GM12873 (cell line): ENCODE measurements around the gene HSPB6.

ENCODE experiments used
- TF ChIP-seq, protein P1 (sequence below): IDR thresholded peaks from 2 replicates; pipeline ENCODE4 v1.5.1; 2012; ENCODE audit warnings: low read depth, mild to moderate bottlenecking, moderate library complexity, low read length, control low read depth; ENCODE audit not compliant: insufficient read depth; ENCODE audit errors: missing control alignments

Gene HSPB6

DNA sequence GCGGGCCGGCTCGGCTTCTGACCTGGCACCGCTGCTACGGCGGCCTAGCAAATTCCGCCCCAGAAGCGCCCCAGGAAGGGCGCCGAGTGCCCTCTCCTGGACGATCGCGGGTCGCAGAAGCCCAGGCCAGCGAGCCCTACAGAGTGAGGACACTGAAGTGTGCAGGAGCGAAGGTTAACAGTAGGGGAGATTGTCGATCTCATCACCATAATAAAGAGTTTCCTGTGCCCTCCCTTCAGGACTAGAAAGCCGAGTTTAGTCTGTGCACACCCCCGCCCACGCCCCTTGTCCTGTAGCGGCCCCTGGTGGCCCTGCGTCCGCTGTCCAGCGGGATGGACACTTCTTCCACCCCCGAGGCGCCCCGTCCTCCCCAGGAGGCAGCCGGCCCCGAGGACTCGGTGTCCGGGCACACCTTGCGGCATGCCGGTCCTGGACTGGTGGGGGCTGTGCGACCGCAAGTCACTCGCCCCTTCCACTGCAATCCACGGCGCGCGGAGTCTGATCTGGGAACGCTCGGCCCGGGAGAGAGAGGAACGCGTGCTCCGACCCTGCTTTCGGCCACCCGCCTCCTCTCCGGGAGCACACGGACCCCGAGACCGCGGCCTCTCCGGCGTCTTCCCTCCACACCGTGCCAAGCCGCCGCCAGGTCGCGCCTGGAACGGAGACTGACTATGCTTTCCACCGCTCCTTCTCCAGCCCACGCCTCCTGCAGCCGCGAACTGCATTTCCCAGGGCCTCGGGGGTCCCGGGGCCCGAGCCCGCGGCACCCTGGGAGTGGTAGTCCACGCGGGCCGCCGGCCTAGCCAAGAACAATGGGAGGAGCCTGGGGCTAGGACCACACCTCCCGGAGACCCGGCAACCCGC lies 39.8 kb downstream of the HSPB6 start:
- TF ChIP-seq, protein P1, sequence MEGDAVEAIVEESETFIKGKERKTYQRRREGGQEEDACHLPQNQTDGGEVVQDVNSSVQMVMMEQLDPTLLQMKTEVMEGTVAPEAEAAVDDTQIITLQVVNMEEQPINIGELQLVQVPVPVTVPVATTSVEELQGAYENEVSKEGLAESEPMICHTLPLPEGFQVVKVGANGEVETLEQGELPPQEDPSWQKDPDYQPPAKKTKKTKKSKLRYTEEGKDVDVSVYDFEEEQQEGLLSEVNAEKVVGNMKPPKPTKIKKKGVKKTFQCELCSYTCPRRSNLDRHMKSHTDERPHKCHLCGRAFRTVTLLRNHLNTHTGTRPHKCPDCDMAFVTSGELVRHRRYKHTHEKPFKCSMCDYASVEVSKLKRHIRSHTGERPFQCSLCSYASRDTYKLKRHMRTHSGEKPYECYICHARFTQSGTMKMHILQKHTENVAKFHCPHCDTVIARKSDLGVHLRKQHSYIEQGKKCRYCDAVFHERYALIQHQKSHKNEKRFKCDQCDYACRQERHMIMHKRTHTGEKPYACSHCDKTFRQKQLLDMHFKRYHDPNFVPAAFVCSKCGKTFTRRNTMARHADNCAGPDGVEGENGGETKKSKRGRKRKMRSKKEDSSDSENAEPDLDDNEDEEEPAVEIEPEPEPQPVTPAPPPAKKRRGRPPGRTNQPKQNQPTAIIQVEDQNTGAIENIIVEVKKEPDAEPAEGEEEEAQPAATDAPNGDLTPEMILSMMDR, result peak; percentile 77

DNA sequence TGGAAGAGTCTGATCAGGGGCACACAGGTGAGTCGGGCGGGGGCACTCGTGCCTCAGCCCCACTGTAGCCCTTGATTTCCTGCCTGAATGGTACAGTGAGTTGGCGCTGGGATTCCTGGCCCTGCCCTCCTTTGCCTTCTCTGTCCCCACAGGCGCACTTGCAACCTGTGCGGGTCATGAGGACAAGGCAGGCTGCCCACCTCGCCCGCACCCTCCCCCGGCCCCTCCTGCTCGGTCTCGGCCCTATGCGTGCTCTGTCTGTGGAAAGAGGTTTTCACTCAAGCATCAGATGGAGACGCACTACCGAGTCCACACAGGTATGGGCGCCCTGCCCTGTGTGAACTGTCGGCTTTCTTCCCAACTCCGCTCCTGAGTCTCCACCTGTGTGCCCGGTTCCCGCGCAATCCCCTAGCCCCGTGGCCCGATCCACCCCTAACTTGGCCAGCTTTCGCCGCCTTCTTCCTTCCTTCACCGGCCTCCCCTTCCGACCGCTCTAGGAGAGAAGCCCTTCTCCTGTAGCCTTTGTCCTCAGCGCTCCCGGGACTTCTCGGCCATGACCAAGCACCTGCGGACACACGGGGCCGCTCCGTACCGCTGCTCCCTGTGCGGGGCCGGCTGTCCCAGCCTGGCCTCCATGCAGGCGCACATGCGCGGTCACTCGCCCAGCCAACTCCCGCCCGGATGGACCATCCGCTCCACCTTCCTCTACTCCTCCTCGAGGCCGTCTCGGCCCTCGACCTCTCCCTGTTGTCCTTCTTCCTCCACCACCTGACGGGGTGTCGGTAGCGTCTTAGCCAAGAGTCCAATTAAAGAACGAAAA lies 40.6 kb downstream of the HSPB6 start:
- TF ChIP-seq, protein P1, result no peak

DNA sequence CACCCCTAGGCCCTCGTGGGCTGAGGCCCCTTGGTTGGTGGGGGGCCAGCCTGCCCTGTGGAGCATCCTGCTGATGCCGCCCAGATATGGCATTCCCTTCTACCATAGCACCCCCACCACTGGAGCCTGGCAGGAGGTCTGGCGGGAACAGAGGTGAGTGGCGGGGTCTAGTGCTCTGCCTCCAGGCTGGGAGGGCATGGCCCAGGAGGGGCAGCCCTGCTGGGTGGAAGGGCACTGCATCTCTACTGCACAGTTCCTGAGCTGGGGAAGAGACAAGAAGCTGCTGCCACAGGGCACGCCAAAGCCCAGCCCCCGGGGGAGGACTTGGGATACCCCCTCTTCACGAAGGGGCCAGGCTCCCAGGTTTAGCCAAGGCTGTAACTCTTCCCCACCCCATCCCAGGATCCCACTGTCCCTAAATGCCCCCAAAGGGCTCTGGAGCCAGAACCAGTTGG lies 41.4 kb downstream of the HSPB6 start:
- TF ChIP-seq, protein P1, result no peak

DNA sequence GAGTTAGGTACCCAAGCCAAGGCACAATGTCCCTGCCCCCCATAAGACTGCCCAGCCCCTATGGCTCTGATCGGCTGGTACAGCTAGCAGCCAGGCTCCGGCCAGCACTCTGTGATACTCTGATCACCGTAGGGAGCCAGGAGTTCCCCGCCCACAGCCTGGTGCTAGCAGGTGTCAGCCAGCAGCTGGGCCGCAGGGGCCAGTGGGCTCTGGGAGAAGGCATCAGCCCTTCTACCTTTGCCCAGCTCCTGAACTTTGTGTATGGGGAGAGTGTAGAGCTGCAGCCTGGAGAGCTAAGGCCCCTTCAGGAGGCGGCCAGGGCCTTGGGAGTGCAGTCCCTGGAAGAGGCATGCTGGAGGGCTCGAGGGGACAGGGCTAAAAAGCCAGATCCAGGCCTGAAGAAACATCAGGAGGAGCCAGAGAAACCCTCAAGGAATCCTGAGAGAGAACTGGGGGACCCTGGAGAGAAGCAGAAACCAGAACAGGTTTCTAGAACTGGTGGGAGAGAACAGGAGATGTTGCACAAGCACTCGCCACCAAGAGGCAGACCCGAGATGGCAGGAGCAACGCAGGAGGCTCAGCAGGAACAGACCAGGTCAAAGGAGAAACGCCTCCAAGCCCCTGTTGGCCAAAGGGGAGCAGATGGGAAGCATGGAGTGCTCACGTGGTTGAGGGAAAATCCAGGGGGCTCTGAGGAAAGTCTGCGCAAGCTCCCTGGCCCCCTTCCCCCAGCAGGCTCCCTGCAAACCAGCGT lies 42.1 kb downstream of the HSPB6 start:
- TF ChIP-seq, protein P1, result peak; percentile 58

DNA sequence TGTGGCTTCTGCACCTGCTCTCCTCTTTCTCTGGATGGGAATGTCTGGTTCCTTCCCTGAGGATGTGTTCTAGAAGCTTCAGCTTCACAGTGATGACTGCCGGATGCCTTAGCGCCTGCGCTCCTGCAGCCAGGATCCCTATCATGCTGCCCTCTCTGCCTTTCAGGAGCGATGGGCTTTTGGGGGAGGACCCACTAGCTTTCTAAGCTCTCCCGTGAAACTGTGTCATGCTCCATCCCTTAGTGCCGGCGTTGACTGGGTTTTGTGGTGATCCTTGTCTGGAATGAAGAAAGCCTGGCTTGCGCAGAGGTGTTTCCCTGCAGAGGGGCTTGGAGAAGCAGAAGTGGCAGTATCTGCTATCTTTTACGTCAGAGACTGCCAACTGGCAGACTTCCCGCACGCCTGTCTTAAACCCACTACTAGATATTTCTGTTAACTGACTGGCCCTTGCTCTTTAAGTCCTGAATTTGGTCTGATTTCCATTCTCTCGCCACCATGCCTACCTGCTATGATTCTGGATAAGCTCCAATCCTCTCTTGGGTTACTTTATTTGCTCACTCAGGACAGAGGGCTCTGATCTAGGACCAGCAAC lies 42.8 kb downstream of the HSPB6 start:
- TF ChIP-seq, protein P1, result no peak

DNA sequence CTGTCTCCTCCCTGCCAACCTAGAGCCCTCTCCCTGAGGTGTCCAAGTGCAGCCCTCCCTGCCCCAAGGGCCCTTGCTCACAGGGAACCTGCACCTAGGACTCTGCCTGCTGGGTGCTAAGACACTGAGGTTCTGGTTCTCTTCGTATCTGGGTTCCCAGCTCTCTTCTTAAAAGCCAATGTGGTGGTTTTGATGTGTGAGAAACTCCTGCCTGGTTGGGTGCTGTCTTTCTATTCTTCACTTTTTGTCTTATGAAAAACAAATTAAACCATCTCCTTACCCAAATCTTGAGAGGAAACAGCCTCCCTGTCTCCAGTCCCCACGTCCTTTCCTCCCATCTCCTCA lies 43.4 kb downstream of the HSPB6 start:
- TF ChIP-seq, protein P1, result no peak
